Measurements from ENCODE around the gene CPTP. TPM values are rescaled to one million over a fixed set of nuclear protein-coding genes. Genes with fewer than 3 reads are reported as not detected.

CPTP gene
- total and polyA plus RNA-seq, 10 of the 15 experiments (the other 5 are each of a cell fraction or from before 2014, with no cell fraction given), result 0.06 to 24.3 (median 10.0) TPM

DNA sequence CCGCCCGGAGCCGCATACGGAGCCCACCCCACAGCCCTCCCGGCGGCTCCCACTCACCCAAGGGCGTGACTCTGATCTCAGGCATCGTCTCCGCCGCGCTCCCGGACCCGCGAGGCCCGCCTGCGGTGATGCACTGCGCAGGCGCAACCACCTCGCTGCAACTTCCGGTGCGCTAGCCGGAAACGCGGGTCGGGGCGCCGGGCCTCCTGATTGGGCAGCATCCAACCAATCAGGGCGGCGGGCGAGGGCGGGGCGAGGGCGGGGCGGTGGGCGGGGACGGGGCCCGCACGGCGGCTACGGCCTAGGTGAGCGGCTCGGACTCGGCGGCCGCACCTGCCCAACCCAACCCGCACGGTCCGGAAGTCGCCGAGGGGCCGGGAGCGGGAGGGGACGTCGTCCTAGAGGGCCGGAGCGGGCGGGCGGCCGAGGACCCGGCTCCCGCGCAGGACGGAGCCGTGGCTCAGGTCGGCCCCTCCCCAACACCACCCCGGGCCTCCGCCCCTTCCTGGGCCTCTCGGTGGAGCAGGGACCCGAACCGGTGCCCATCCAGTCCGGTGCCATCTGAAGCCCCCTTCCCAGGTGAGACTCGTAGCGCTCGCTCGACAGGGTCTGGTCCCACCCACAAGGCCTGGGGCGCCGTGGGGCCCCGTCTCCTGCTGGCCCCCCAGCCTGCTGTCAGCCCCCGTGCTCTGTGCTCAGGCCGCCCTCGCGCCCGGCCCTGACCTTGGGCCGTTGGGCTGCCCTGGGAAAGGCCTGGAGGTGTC lies at the start of gene CPTP, which contains the start of gene INTS11 (continued):
- peak in 1 of 2 experiments; percentile 57; a peak in 1 of 4 replicates for TF ChIP-seq BHLHE40 (IDR thresholded peaks at IDR 0.05; ENCODE audit: borderline replicate concordance in 1 of 2, low read depth in 2 of 2, low read length in 1 of 2)
- no peak for TF ChIP-seq KAT2A (conservative IDR thresholded peaks at IDR 0.05; ENCODE audit: control insufficient read depth, low read depth, low read length)
- no peak for TF ChIP-seq HDAC2 (IDR thresholded peaks at IDR 0.05)
- no peak for TF ChIP-seq IRF3 (IDR thresholded peaks at IDR 0.05)
- peak; percentile 24; the same call in 1 of the 2 replicates for TF ChIP-seq CREM (IDR thresholded peaks at IDR 0.05; ENCODE audit: low read depth)

- ChIA-PET CTCF (interaction anchor here (0.6 to 1.0 kb wide), 2 partner anchors 14 to 154 kb away, joined by 3 to 4 read pairs; no protein-coding TSS in a partner anchor), RAD21 (ENCODE audit: unreplicated experiment) (no interaction called here), SMC1A (ENCODE audit: uncharacterized antibody, unreplicated experiment) (no interaction called here), POLR2A (no interaction called here)
- FAIRE-seq (no peak), ATAC-seq (no peak), DNase-seq (ENCODE audit: low read depth, low spot score) (no peak)
- no TSS peak for BruUV-seq (replicated peaks)
- Histone ChIP-seq H3K4me1 (ENCODE audit: control insufficient read depth, insufficient read depth, low read length) (peaks cover 18% of the 10 kb centered on the region), H3K27me3 (replicated peaks in 1 of 2; ENCODE audit: control insufficient read depth in 2 of 2, insufficient read depth in 2 of 2, low read length in 1 of 2) (no peaks in the 10 kb centered on the region), H3K9me3 (replicated peaks; ENCODE audit: control insufficient read depth, insufficient read depth, low read length) (no peaks in the 10 kb centered on the region), H3K4me2 (ENCODE audit: control insufficient read depth, insufficient read depth) (no peak overlapping the region), H3K9ac (ENCODE audit: control insufficient read depth, insufficient read depth, low read length) (no peak overlapping the region), H3K36me3 (ENCODE audit: control insufficient read depth in 2 of 2, insufficient read depth in 2 of 2, low read length in 1 of 2) (peaks cover 0 to 4% of the 10 kb centered on the region in 2 experiments; a peak in 1 of 4 replicates), H3K27ac (ENCODE audit: control insufficient read depth, insufficient read depth) (no peak overlapping the region), H4K20me1 (ENCODE audit: control insufficient read depth, insufficient read depth) (peaks cover 4% of the 10 kb centered on the region; the same call in 1 of the 2 replicates), H3K4me3 (no peak overlapping the region), H2AFZ (ENCODE audit: control insufficient read depth, low read depth, low read length) (no peak overlapping the region), H3K79me2 (ENCODE audit: control insufficient read depth, insufficient read depth, low read length) (peaks cover 36% of the 10 kb centered on the region)
- no peak for TF ChIP-seq CEBPB (IDR thresholded peaks at IDR 0.05; ENCODE audit: borderline replicate concordance in 1 of 2, low read depth in 2 of 2, low read length in 2 of 2)
- TF ChIP-seq, protein P1, sequence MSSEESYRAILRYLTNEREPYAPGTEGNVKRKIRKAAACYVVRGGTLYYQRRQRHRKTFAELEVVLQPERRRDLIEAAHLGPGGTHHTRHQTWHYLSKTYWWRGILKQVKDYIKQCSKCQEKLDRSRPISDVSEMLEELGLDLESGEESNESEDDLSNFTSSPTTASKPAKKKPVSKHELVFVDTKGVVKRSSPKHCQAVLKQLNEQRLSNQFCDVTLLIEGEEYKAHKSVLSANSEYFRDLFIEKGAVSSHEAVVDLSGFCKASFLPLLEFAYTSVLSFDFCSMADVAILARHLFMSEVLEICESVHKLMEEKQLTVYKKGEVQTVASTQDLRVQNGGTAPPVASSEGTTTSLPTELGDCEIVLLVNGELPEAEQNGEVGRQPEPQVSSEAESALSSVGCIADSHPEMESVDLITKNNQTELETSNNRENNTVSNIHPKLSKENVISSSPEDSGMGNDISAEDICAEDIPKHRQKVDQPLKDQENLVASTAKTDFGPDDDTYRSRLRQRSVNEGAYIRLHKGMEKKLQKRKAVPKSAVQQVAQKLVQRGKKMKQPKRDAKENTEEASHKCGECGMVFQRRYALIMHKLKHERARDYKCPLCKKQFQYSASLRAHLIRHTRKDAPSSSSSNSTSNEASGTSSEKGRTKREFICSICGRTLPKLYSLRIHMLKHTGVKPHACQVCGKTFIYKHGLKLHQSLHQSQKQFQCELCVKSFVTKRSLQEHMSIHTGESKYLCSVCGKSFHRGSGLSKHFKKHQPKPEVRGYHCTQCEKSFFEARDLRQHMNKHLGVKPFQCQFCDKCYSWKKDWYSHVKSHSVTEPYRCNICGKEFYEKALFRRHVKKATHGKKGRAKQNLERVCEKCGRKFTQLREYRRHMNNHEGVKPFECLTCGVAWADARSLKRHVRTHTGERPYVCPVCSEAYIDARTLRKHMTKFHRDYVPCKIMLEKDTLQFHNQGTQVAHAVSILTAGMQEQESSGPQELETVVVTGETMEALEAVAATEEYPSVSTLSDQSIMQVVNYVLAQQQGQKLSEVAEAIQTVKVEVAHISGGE (CRISPR knock-in tag; IDR thresholded peaks at IDR 0.05), result no peak
- TF ChIP-seq MEF2A (IDR thresholded peaks at IDR 0.05; ENCODE audit: insufficient read depth, low read depth, low read length), result no peak
- TF ChIP-seq SMARCA5 (IDR thresholded peaks at IDR 0.05), result no peak
- TF ChIP-seq, protein P2, sequence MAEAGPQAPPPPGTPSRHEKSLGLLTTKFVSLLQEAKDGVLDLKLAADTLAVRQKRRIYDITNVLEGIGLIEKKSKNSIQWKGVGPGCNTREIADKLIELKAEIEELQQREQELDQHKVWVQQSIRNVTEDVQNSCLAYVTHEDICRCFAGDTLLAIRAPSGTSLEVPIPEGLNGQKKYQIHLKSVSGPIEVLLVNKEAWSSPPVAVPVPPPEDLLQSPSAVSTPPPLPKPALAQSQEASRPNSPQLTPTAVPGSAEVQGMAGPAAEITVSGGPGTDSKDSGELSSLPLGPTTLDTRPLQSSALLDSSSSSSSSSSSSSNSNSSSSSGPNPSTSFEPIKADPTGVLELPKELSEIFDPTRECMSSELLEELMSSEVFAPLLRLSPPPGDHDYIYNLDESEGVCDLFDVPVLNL (IDR thresholded peaks at IDR 0.05; ENCODE audit: low read depth, low read length), result no peak
- TF ChIP-seq NR2C1 (IDR thresholded peaks at IDR 0.05), result no peak
- TF ChIP-seq TCF12 (IDR thresholded peaks at IDR 0.05; ENCODE audit: low read depth, low read length), result no peak
- no peak for TF ChIP-seq ATF7 (IDR thresholded peaks at IDR 0.05; ENCODE audit: low read depth)
- intact Hi-C loops (cut with micrococcal nuclease; ENCODE audit: unreplicated experiment) (no loop called here), in situ Hi-C loops (cut with MboI) (no loop called here)
- 94% methylated on average over 15 of the region's 15 CpGs for WGBS (ENCODE audit: insufficient coverage, insufficient replicate concordance, low lambda C conversion rate, missing lambda C conversion rate)
Observed at GRCh38 chr1:1274931-1275431, 49.6 kb upstream of the CPTP start.

Data from GM12878 (cell line).